Small intestine (tissue), 7 donors: ENCODE measurements around the gene ZNF416. TPM values are rescaled to one million over a fixed set of nuclear protein-coding genes. Genes with fewer than 3 reads are reported as not detected.
A peak's percentile ranks its signal among the peaks of the same experiment; 100 is the strongest.

Source experiments
- DNase-seq, 2 donors: peaks; one replicate each; pipeline versions ENCODE4 v3.0.0 to v3.0.0-alpha.2; 2013
- FAIRE-seq: peaks from 2 replicates; lab custom pipeline; 2012; peaks lifted over from hg19 to GRCh38; lab: Jason Lieb, UNC
- H3K27ac ChIP-seq, 3 donors: one replicate each; pipeline ENCODE4 v1.5.1; 2013; ENCODE audit warnings: low read length in 2 of 3, mild to moderate bottlenecking in 2 of 3, control low read depth in 1 of 3, inconsistent platforms in 1 of 3, low read depth in 1 of 3, moderate library complexity in 1 of 3
- H3K27me3 ChIP-seq, 3 donors: one replicate each; pipeline ENCODE4 v1.6.1; 2013; ENCODE audit warnings: low read length in 3 of 3, inconsistent platforms in 1 of 3; ENCODE audit not compliant: control insufficient read depth in 3 of 3, insufficient read depth in 3 of 3
- H3K36me3 ChIP-seq, 3 donors: one replicate each; pipeline ENCODE4 v1.6.1; 2013; ENCODE audit warnings: low read length in 3 of 3, inconsistent platforms in 1 of 3, low read depth in 1 of 3, mild to moderate bottlenecking in 1 of 3, moderate library complexity in 1 of 3; ENCODE audit not compliant: control insufficient read depth in 3 of 3, insufficient read depth in 2 of 3
- H3K4me1 ChIP-seq, 3 donors: one replicate each; pipeline ENCODE4 v1.6.1; 2013; ENCODE audit warnings: low read length in 2 of 3, inconsistent platforms in 1 of 3, low read depth in 1 of 3, mild to moderate bottlenecking in 1 of 3, moderate library complexity in 1 of 3; ENCODE audit not compliant: control insufficient read depth in 3 of 3, insufficient read depth in 2 of 3
- H3K4me3 ChIP-seq, 3 donors: one replicate each; pipeline ENCODE4 v1.5.1; 2013; ENCODE audit warnings: low read length in 3 of 3, control low read depth in 1 of 3, inconsistent platforms in 1 of 3, low read depth in 1 of 3, mild to moderate bottlenecking in 1 of 3, moderate library complexity in 1 of 3
- H3K9me3 ChIP-seq, 2 donors: one replicate each; pipeline ENCODE4 v1.6.1; 2013; ENCODE audit warnings: low read depth in 1 of 2, low read length in 1 of 2; ENCODE audit not compliant: control insufficient read depth in 2 of 2, insufficient read depth in 1 of 2
- WGBS, 3 donors: extraction: QIAGEN DNeasy Blood & Tissue Kit; methylation state at CpG; one replicate each; pipeline ENCODE4 v1.1.7; 2013; 5-methylcytosine and 5-hydroxymethylcytosine counted together
- polyA plus RNA-seq, 4 donors: library from polyadenylated mRNA; stranded (reverse) in 3 of 4; unstranded in 1 of 4; fragments of 200-250 nt in 3 of 4; fragments of 120-200 nt in 1 of 4; gene quantifications; one replicate each; pipeline versions ENCODE4 v1.2.1 to v1.2.3, GENCODE V29; 2013
- donor health status: healthy with polysubstance abuse.
- donor health status: control.
- donor health status: control.
- donor health status: Bipolar disorder and iron deficiency.
- donor health status: healthy.

The ZNF416 gene
- polyA plus RNA-seq, 4 donors = 0.89 to 6.4 (median 2.4) TPM

GRCh38 chr19:57566396-57567265, 12.1 kb downstream of the ZNF416 start:
- FAIRE-seq (no peak), DNase-seq (no peak)
- Histone ChIP-seq H3K4me3 (no peak overlapping the region), H3K4me1 (no peaks in the 10 kb centered on the region), H3K27me3 (no peaks in the 10 kb centered on the region), H3K36me3 (no peaks in the 10 kb centered on the region), H3K27ac (no peak overlapping the region), H3K9me3 (peaks cover 2 to 75% of the 10 kb centered on the region in 2 donors)
- 61 to 65% (median 62%) methylated on average over 7 of the region's 7 CpGs for WGBS, 3 donors

GRCh38 chr19:57563547-57563946, 15.2 kb downstream of the ZNF416 start:
- Histone ChIP-seq H3K4me3 (no peak overlapping the region), H3K27me3 (no peaks in the 10 kb centered on the region), H3K4me1 (peaks cover 4 to 6% (median 5%) of the 10 kb centered on the region in 3 donors), H3K36me3 (no peaks in the 10 kb centered on the region), H3K9me3 (peaks cover 2 to 52% of the 10 kb centered on the region in 2 donors), H3K27ac (no peak overlapping the region)
- DNase-seq (no peak), FAIRE-seq (no peak)
- WGBS, 3 donors = 43 to 60% (median 52%) methylated on average over 1 of the region's 1 CpG

DNA sequence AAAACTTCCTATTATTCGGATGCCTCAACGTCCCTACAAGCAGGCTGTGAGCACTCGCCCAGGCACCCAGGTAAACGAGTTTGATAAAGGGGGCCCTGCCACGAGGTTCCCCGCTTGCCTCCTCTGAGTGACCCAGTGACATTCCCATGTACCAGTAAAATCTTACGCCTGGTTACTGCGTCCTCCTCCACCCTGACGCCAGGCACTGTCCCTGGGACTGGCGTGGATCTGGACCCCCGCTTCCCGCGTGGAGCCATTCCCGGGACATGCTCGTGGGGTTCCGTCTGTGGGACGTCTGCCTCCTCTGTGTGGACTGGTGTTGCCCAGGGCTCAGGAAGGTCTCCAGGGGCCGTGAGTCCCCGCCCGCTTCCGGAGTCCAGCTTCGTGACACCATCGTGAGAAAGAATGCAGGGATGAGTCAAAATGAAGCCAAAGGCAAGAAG, 18.6 kb downstream of the ZNF416 start:
- 22 to 34% (median 33%) methylated on average over 23 of the region's 23 CpGs for WGBS, 3 donors
- Histone ChIP-seq H3K4me3 (peak overlapping the region; percentile 87 to 96 (median 89)), H3K27me3 (no peaks in the 10 kb centered on the region), H3K27ac (peak overlapping the region in 2 of 3 donors; percentile 79 to 80), H3K36me3 (peaks cover 4 to 13% (median 7%) of the 10 kb centered on the region in 3 donors), H3K9me3 (peaks cover 0 to 39% of the 10 kb centered on the region in 2 donors), H3K4me1 (peaks cover 4 to 13% (median 7%) of the 10 kb centered on the region in 3 donors)
- peak in 1 of 2 donors; percentile 56 for DNase-seq
- FAIRE-seq = no peak

- Histone ChIP-seq H3K27me3 (no peaks in the 10 kb centered on the region), H3K4me1 (peaks cover 4 to 13% (median 7%) of the 10 kb centered on the region in 3 donors), H3K36me3 (peaks cover 4 to 15% (median 10%) of the 10 kb centered on the region in 3 donors), H3K4me3 (peak within 1 kb of the TSS; percentile 87 to 96 (median 89)), H3K9me3 (peaks cover 0 to 39% of the 10 kb centered on the region in 2 donors), H3K27ac (peak within 1 kb of the TSS in 2 of 3 donors; percentile 79 to 80)
- DNase-seq (peak; percentile 86 to 96), FAIRE-seq (no peak)
- 0 to 1% (median 1%) methylated on average over 49 to 56 of the region's 56 CpGs for WGBS, 3 donors
Observed at GRCh38 chr19:57559404-57560025, 19.2 kb downstream of the ZNF416 start, which contains the start of gene ZNF550. Gene ZNF550 (minus strand): TSS chr19:57559863. CDS start chr19:57559682, 181 bp downstream.

GRCh38 chr19:57559008-57559403, 19.7 kb downstream of the ZNF416 start:
- FAIRE-seq = no peak
- Histone ChIP-seq H3K4me3 (peak overlapping the region; percentile 87 to 96 (median 89)), H3K4me1 (peaks cover 4 to 13% (median 7%) of the 10 kb centered on the region in 3 donors), H3K27ac (peak overlapping the region in 2 of 3 donors; percentile 79 to 80), H3K36me3 (peaks cover 4 to 20% (median 12%) of the 10 kb centered on the region in 3 donors), H3K9me3 (peaks cover 0 to 39% of the 10 kb centered on the region in 2 donors), H3K27me3 (no peaks in the 10 kb centered on the region)
- peak; percentile 10 to 63 for DNase-seq
- WGBS, 3 donors = 0% methylated on average over 22 of the region's 22 CpGs

- H3K27ac ChIP-seq = peak overlapping the region in 1 of 3 donors; percentile 79
- DNase-seq (no peak), FAIRE-seq (no peak)
Observed at GRCh38 chr19:57558525-57558924, 20.2 kb downstream of the ZNF416 start.

DNA sequence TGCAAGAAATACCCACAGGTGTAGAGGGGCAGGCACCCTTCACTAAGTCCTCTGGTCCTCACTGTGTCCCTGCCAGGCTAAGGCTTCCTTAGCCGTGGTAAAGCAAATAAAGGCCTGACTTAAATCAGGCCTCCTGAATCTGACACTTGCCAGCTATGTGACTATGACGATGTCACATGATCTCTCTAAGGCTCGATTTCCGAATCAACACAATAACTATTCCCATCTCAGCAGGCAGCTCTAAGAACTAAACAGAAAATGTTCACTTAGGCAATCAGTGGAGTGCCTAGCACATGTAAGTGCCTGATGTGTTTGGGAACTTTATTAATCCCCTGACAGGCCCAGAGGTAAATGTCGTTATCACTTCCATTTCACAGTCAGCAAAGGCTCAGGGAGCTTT, 21.1 kb downstream of the ZNF416 start:
- Histone ChIP-seq H3K27me3 (no peaks in the 10 kb centered on the region), H3K4me3 (no peak overlapping the region), H3K9me3 (peaks cover 0 to 43% of the 10 kb centered on the region in 2 donors), H3K4me1 (peaks cover 4 to 13% (median 7%) of the 10 kb centered on the region in 3 donors), H3K27ac (no peak overlapping the region), H3K36me3 (peaks cover 11 to 34% (median 18%) of the 10 kb centered on the region in 3 donors)
- FAIRE-seq (no peak), DNase-seq (no peak)
- WGBS, 3 donors = 88 to 95% (median 89%) methylated on average over 5 of the region's 5 CpGs

More at GRCh38 chr19:57558525-57558924, 20.2 kb downstream of the ZNF416 start:
- Histone ChIP-seq H3K27me3 (no peaks in the 10 kb centered on the region), H3K4me3 (peak overlapping the region in 2 of 3 donors; percentile 89 to 96), H3K9me3 (peaks cover 0 to 40% of the 10 kb centered on the region in 2 donors), H3K36me3 (peaks cover 6 to 25% (median 14%) of the 10 kb centered on the region in 3 donors), H3K4me1 (peaks cover 4 to 13% (median 7%) of the 10 kb centered on the region in 3 donors)
- WGBS, 3 donors = 32 to 55% (median 46%) methylated on average over 6 of the region's 6 CpGs

DNA sequence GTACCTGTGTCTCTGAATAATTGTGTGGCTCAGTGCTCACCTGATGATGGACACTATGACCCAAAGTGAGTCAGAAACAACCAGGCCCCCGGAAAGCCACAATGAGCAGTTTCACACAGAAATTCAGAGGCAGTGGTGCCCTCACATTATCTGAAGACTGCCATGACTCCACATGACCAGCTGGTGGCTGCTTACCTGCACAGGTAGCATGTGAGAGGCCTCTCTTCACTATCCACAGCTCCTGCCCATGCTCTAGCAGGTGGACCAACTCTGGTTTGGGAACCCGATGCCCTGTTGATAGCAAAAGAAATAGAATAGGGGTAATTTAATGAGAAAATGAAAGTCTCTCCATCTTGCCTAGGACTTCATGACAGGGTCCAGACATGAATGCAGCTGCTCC, 26.3 kb downstream of the ZNF416 start:
- Histone ChIP-seq H3K27ac (no peak overlapping the region), H3K36me3 (peaks cover 38 to 57% (median 49%) of the 10 kb centered on the region in 3 donors), H3K27me3 (no peaks in the 10 kb centered on the region), H3K9me3 (peaks cover 6 to 72% of the 10 kb centered on the region in 2 donors), H3K4me1 (no peaks in the 10 kb centered on the region), H3K4me3 (no peak overlapping the region)
- 90 to 98% (median 97%) methylated on average over 2 of the region's 2 CpGs for WGBS, 3 donors
- DNase-seq (no peak), FAIRE-seq (no peak)
